NCI-H1436 (cell line): ENCODE data around the gene KRTAP10-11.
"Not testable (repeated sequence)": the region's sequence is repeated elsewhere in the genome, so short reads cannot be mapped to it uniquely, and the experiment has no call there.

Experiments used
- DNase-seq: peaks from one replicate; lab custom pipeline; 2025; lab: John Stamatoyannopoulos, UW

The KRTAP10-11 gene

GRCh38 chr21:44646366-44647221, at the start of gene KRTAP10-11:
Gene KRTAP10-11, plus strand, starts transcription at chr21:44646414. Its CDS starts 45 bp downstream, at chr21:44646459.
- not testable (repeated sequence) for DNase-seq

DNA sequence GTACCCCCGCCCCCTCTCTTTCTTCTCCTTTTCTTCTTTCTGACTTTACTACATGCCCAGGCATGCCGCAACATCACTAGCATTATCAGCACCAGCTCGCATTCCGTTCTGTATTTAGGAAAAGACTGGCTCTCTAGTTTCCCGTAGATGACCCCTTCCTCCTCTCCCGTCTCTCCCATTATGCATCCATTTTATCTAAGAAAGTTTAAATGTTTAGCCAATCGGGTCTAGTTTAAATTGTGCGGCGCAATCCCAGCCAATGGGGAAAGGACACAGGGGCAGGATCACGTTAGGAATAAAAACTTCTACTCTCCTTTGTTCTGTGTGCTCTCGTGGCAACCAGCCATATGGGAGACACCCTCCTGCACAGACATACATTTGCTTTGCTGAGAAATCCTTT, 48.2 kb upstream of the KRTAP10-11 start:
- no peak for DNase-seq

- DNase-seq, result no peak
Measured at GRCh38 chr21:44599264-44600029, 46.8 kb upstream of the KRTAP10-11 start.

DNA sequence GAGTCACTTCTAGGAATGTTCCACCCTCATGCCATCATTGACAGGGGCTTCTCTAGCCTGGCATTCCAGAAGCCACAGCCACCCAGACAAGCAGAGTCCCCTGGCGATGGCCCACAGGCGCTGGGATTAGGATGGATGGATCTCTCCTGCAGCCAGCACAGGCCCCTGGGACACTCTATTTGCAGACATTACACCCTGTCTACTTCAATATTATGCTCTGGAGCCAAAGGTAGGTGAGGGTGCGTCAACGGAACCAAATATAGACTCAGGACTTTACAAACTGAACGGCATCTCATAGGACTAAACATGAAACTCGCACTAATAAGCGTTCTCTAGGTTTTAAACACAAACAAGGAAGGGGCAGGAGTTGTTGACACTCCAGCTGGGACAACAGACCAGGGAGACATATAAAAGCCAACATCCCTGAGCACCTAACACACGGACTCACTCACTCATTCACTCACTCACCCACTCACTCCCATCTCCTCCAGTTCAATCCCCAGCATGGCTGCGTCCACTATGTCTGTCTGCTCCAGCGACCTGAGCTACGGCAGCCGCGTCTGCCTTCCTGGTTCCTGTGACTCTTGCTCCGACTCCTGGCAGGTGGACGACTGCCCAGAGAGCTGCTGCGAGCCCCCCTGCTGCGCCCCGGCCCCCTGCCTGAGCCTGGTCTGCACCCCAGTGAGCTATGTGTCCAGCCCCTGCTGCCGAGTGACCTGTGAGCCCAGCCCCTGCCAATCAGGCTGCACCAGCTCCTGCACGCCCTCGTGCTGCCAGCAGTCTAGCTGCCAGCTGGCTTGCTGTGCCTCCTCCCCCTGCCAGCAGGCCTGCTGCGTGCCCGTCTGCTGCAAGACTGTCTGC, 45.9 kb upstream of the KRTAP10-11 start, which contains the start of gene KRTAP10-7:
Gene KRTAP10-7 (plus strand): TSS at position 480 of the 861 bp plus-strand sequence. CDS start 25 bp downstream, at position 505.
- not testable (repeated sequence) for DNase-seq

DNA sequence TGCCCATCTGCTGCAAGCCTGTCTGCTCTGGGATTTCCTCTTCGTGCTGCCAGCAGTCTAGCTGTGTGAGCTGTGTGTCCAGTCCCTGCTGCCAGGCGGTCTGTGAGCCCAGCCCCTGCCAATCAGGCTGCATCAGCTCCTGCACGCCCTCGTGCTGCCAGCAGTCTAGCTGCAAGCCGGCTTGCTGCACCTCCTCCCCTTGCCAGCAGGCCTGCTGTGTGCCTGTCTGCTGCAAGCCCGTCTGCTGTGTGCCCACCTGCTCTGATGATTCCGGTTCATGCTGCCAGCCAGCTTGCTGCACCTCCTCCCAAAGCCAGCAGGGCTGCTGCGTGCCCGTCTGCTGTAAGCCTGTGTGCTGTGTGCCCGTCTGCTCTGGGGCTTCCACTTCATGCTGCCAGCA, 45.1 kb upstream of the KRTAP10-11 start:
- DNase-seq, result not testable (repeated sequence)

DNA sequence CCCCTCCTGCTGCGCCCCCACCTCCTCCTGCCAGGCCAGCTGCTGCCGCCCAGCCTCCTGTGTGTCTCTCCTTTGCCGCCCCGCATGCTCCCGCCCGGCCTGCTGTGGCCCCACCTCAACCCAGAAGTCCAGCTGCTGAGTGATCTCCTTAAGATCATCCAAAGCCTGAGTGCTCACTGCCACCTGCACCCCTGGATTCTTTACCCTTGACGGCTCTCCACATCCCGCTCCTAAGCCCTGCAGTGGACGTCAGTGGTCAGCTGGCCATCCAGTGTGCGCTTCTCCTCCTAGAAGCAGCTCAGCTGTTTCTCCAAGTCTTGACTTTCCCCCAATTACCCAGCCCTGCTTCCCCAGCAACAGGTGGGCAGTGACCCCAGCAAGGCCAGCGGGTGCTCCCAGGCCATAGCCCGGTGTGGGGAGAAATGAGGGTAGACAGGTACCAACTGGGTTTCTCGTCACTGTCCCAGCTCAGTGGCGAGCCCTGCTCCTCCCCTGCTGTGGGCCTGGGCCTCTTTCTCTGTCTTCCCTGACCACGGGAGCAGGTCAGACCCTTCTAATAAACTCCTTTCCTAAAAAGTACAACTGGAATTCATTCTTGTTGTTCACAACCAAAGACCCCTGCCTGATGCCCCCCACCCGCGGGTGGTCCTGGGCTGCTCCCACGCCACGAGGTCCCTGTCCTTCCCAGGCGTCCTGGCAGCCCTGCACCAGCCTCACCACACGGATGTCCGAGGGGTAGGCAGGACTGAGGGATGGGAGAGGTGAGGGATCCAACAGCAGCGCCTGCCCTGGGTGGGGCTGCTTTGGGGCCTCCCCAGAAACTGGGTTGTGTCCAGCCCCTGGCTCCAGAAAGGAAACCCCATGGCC, 44.4 kb upstream of the KRTAP10-11 start:
- DNase-seq, result no peak

GRCh38 chr21:44602463-44602850, 43.8 kb upstream of the KRTAP10-11 start:
- DNase-seq, result no peak

DNA sequence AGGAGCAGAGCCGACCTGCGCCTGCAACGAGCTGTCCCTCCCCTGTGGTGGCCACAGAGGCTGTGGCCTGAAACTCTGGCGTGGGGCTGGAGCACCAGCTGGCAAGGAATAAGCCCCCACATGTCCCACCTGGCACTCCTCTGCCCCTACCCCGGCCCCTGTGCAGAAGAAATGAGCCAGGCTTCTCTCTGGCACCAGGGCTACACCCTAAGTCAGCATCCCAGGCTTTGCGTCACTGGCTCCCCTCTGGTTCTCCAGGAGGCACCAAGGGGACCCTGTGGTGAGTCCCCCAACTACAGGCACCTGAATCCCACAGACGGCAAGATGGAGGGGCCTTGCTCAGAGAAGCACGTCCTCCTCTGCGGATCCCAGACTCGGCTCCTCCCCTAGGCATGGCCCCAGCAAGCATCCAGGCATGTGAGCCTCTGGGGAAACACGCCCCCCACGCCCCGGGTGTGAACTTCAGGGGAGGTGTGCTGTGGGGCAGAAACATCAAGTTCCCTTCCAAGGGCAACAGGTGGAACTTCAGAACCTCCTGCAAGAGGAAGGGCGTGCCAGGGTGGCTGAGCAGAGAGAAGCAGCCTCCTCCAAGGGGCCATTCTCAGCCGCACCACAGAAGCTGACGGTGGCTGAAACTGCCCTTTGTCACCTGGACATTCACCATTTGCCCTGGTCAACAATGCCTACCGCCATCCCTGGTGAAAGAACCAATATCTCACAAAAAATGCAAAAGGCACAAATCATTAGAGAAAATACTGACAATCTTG, 42.9 kb upstream of the KRTAP10-11 start:
- no peak for DNase-seq

DNA sequence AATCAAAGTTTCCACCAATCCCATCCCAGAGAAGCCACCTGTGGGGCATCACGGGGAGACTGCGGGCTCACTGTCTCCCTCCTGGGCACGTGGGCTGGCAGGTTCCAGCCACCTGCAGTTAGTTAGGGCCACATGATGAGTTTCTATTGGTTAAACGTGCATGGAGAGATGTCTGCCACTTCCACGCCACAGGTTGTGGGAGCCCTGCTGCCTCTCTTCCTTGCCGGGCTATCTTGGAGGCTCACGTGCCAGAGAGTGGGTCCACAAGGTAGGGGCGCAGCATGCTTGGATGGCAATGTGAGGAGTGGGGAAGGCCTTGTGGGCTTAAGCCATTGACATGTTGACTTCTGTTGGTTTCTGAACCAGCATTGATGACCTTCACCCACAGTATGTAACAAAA, 42.3 kb upstream of the KRTAP10-11 start:
- DNase-seq, result no peak

DNA sequence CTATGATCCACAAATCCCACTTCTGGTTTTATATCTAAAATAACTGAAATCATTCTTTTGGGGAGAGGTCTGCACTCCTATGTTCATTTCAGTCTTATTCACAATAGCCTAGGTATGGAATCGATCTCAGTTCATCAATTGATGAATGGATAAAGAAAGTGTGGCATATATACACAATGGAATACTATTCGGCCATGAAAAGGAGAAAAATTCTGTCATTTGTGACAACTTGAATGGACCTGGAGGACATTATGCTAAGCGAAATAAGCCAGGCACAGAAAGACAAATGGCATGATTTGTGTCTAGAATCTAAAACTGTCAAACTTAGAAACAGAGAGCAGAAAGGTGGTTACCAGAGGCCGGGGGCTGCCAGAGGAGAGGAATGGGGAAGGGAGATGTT, 39.7 kb upstream of the KRTAP10-11 start:
- DNase-seq, result no peak

GRCh38 chr21:44609193-44609592, 37.0 kb upstream of the KRTAP10-11 start:
- no peak for DNase-seq

DNA sequence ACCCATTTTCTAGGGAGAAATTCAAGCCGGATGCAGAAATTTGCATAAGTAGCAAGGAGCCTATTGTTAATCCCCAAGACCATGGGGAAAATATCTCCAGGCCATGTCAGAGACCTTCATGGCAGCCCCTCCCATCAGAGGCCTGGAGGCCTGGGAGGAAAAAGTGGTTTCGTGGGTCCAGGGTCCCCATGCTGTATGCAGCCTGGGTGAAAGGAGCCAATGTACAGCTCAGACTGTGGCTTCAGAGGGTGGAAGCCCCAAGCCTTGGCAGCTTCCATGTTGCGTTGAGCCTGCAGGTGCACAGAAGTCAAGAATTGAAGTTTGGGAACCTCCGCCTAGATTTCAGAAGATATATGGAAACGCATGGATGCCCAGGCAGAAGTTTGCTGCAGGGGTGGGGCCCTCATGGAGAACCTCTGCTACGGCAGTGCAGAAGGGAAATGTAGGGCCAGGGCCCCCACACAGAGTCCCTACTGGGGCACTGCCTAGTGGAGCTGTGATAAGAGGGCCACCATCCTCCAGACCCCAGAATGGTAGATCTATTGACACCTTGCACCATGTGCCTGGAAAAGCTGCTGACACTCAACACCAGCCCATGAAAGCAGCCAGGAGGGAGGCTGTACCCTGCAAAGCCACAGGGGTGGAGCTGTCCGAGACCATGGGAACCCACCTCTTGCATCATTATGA, 35.9 kb upstream of the KRTAP10-11 start:
- not testable (repeated sequence) for DNase-seq

DNA sequence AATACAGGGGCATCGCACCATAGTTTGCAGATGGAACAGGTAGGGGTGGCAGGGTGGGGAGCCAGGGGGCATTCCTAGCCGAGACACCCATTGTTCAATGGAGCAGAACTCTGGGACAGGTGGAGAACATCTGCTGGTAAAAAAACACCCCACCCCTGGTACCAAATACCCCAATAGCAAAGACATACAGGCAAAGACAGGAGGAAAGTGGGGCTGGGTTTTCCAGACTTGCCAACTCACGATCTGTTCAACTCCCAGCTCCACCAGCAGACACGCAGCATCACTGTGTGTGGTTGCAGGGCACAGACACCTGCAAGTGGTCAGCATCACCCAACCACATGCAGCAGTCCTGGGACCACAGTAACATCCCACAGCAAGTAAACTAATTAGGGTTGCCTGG, 34.7 kb upstream of the KRTAP10-11 start:
- no peak for DNase-seq

DNA sequence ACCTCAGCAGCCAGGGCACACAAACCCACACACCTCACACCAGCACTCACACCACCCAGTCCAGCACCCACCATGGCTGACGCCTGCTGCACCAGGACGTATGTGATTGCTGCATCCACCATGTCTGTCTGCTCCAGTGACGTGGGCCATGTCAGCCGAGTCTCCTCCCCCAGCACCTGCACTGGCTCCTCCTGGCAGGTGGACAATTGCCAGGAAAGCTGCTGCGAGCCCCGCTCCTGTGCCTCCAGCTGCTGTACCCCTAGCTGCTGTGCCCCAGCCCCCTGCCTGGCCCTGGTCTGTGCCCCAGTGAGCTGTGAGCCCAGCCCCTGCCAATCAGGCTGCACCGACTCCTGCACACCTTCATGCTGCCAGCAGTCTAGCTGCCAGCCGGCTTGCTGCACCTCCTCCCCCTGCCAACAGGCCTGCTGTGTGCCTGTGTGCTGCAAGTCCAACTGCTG, 34.2 kb upstream of the KRTAP10-11 start, which contains the start of gene KRTAP10-8:
Gene KRTAP10-8 (plus strand): TSS at position 51 of the 458 bp plus-strand sequence. CDS start 22 bp downstream, at position 73.
- no peak for DNase-seq

- DNase-seq, result no peak
Measured at GRCh38 chr21:44612669-44613229, 33.5 kb upstream of the KRTAP10-11 start.

GRCh38 chr21:44613386-44614155, 32.6 kb upstream of the KRTAP10-11 start:
- DNase-seq, result no peak

DNA sequence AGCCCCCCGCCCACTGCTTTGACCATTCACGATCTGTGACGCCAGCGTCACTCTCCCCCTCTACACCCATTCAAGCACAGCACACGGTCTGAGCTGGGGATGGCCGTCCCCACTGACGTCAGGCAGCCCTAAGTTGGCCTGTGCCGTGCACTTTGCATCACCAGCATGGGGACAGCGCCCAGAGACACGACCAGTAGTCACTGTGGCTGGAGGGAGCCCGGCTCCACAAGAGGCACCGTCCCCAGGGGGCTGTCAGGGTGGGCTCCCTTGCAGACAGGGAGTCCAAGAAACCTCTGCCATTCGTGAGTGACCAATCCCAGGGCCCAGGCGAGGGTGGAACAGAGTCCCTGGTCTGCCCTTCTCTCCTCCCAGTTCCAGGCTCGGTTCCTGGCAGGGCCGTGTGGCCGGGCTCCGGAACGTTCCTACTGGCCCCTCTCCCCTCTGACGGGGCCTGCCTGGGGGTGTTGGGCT, 32.0 kb upstream of the KRTAP10-11 start:
- DNase-seq, result no peak

- DNase-seq, result no peak
Measured at GRCh38 chr21:44614961-44615391, 31.2 kb upstream of the KRTAP10-11 start.
